Measurements from ENCODE around the gene TXNDC12.
"Not testable (repeated sequence)": the region's sequence is repeated elsewhere in the genome, so short reads cannot be mapped to it uniquely, and the experiment has no call there.

TXNDC12 gene

GRCh38 chr1:52055066-52055865, at the start of gene TXNDC12:
TXNDC12 (minus strand) TSS chr1:52055191; CDS start chr1:52055096, 95 bp downstream.
- DNase-seq (ENCODE audit: low spot score): peak; percentile 87

GRCh38 chr1:52102336-52103013, 47.5 kb upstream of the TXNDC12 start:
- no peak for DNase-seq (ENCODE audit: low spot score)

GRCh38 chr1:52098139-52098871, 43.3 kb upstream of the TXNDC12 start:
- peak; percentile 28 for DNase-seq (ENCODE audit: low spot score)

- DNase-seq (ENCODE audit: low spot score): no peak
Observed at GRCh38 chr1:52096216-52096615, 41.2 kb upstream of the TXNDC12 start.

GRCh38 chr1:52094300-52094699, 39.3 kb upstream of the TXNDC12 start:
- DNase-seq (ENCODE audit: low spot score): not testable (repeated sequence)

GRCh38 chr1:52087892-52088291, 32.9 kb upstream of the TXNDC12 start:
- DNase-seq (ENCODE audit: low spot score): not testable (repeated sequence)

- no peak for DNase-seq (ENCODE audit: low spot score)
Observed at GRCh38 chr1:52080014-52080415, 25.0 kb upstream of the TXNDC12 start.

GRCh38 chr1:52077277-52077676, 22.3 kb upstream of the TXNDC12 start:
- DNase-seq (ENCODE audit: low spot score): not testable (repeated sequence)

GRCh38 chr1:52072291-52072690, 17.3 kb upstream of the TXNDC12 start:
- DNase-seq (ENCODE audit: low spot score): no peak

GRCh38 chr1:52070704-52071103, 15.7 kb upstream of the TXNDC12 start:
- DNase-seq (ENCODE audit: low spot score): no peak

- DNase-seq (ENCODE audit: low spot score): no peak
Observed at GRCh38 chr1:52063192-52063591, 8.2 kb upstream of the TXNDC12 start.

- no peak for DNase-seq (ENCODE audit: low spot score)
Observed at GRCh38 chr1:52060822-52061221, 5.8 kb upstream of the TXNDC12 start.

- no peak for DNase-seq (ENCODE audit: low spot score)
Observed at GRCh38 chr1:52059888-52060287, 4.9 kb upstream of the TXNDC12 start.

- DNase-seq (ENCODE audit: low spot score): no peak
Observed at GRCh38 chr1:52059321-52059720, 4.3 kb upstream of the TXNDC12 start.

GRCh38 chr1:52057876-52058415, 3.0 kb upstream of the TXNDC12 start:
- no peak for DNase-seq (ENCODE audit: low spot score)

- no peak for DNase-seq (ENCODE audit: low spot score)
Observed at GRCh38 chr1:52057255-52057654, 2.3 kb upstream of the TXNDC12 start.

GRCh38 chr1:52056937-52057231, 1.9 kb upstream of the TXNDC12 start:
- DNase-seq (ENCODE audit: low spot score): no peak

- peak; percentile 77 for DNase-seq (ENCODE audit: low spot score)
Observed at GRCh38 chr1:52056163-52056936, 1.4 kb upstream of the TXNDC12 start, which contains the start of gene BTF3L4. BTF3L4 (plus strand) TSS chr1:52056295; CDS start chr1:52059848, 3,553 bp downstream.

- no peak for DNase-seq (ENCODE audit: low spot score)
Observed at GRCh38 chr1:52055866-52056162, 823 bp upstream of the TXNDC12 start.

- DNase-seq (ENCODE audit: low spot score): no peak
Observed at GRCh38 chr1:52054496-52055065, 410 bp downstream of the TXNDC12 start.

GRCh38 chr1:52053862-52054261, 1.1 kb downstream of the TXNDC12 start:
- DNase-seq (ENCODE audit: low spot score): no peak

- DNase-seq (ENCODE audit: low spot score): not testable (repeated sequence)
Observed at GRCh38 chr1:52049337-52049736, 5.7 kb downstream of the TXNDC12 start.

Measured in HuH-7.5 (cell line).